ENCODE results near the gene ZFP36.
A peak's percentile ranks its signal among the peaks of the same experiment; 100 is the strongest.
"Not testable (repeated sequence)": the region's sequence is repeated elsewhere in the genome, so short reads cannot be mapped to it uniquely, and the experiment has no call there.

Gene ZFP36

DNA sequence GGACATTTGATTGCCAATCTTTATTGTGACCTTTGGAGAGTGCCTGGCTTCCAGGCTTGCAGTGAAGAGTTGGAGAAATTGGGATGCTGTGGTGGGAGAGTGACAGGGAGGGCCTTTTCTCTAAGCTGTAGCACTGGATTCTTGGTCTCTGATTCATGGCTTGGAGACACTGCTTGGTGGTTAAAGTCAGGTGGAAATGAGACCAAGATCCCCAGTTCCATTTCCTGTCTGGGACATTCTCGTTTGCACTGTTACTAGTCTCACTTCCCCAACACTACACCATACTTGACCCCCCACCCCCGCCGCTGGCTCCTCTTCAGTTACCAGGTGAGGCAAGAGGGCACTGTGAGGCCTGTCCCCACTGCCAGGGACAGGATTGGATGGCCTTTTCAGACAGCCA, 41.6 kb downstream of the ZFP36 start:
- TF ChIP-seq POLR2A (IDR thresholded peaks at IDR 0.05; ENCODE audit: low read depth, low read length), result no peak
- peak; percentile 75 for DNase-seq (ENCODE audit: insufficient read length, low spot score)
- no peak for FAIRE-seq

DNA sequence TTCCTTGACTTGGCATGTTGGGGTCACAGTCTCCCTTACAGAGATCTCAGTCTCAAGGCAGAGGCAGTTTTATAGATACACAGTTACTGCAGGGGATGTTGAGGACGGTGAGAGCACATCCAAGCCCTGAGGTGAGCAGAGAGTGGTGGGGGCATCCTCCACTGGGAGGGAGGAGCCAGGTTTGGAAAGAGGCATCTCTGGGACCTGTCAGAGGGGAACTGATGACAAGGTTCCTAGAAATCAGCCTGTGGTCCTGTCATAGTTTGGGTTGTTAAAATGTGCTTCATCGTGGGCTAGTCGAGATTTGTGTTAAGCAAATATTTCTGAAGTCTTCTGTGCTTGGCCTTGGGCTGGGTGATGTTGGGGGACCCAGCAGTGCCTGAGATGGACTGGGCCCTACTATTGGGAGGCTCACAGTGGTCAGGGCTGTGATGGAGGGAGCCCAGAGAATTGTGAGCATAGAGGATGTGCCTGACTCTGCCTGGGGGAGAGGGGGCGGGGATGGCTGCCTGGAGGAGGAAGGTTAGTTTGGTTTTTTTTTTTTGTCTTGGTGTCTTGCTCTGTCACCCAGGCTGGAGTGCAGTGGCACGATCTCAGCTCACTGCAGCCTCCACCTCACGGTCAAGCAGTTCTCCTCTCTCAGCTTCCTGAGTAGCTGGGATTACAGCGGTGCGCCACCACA, 42.6 kb downstream of the ZFP36 start:
- TF ChIP-seq POLR2A (IDR thresholded peaks at IDR 0.05; ENCODE audit: low read depth, low read length), result no peak
- FAIRE-seq (no peak), DNase-seq (ENCODE audit: insufficient read length, low spot score) (no peak)

- FAIRE-seq, result not testable (repeated sequence)
These were observed 44.6 kb downstream of the ZFP36 start for GRCh38 chr19:39451257-39451656.

More at GRCh38 chr19:39451257-39451656, 44.6 kb downstream of the ZFP36 start:
- DNase-seq (ENCODE audit: insufficient read length, low spot score), result not testable (repeated sequence)

Data from H54 (cell line).